Keratinocyte (primary cell): ENCODE measurements around the gene RERE.

Source experiments
- EZH2 ChIP-seq: IDR thresholded peaks from one replicate; pipeline ENCODE4 v1.6.1; 2012; ENCODE audit warnings: inconsistent platforms, mild to moderate bottlenecking, low read length, moderate library complexity
- TF ChIP-seq, protein P1 (sequence below), 3 experiments: IDR thresholded peaks in 1 of 3; conservative IDR thresholded peaks in 1 of 3; optimal IDR thresholded peaks in 1 of 3; 2 replicates in 2 of 3; 3 replicates in 1 of 3; pipeline versions ENCODE3 to v1.5.1; 2011; ENCODE audit warnings: low read length in 3 of 3, mild to moderate bottlenecking in 3 of 3, moderate library complexity in 2 of 3, control low read depth in 1 of 3, inconsistent platforms in 1 of 3; ENCODE audit not compliant: insufficient read depth in 2 of 3; ENCODE audit errors: extremely low read depth in 1 of 3

DNA sequence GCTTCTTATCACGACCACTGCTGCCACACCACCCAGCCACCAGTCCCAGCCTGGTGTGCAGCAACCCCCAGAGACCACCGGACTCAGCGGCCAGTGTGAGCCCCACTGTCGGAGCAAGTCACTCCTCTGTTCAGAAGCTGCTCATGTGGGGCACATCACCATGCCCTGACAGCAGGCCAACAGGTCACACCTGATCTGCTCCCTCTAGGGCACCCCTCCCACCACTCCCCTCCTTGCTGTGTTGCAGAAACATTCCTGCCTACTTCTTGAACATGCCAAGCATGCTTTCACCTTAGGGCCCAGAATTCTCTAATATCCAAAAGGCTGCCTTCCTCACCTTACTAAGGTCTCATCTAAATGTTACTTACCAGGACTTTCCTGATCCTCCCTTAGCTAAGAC, 353.1 kb downstream of the RERE start:
- TF ChIP-seq, protein P1, sequence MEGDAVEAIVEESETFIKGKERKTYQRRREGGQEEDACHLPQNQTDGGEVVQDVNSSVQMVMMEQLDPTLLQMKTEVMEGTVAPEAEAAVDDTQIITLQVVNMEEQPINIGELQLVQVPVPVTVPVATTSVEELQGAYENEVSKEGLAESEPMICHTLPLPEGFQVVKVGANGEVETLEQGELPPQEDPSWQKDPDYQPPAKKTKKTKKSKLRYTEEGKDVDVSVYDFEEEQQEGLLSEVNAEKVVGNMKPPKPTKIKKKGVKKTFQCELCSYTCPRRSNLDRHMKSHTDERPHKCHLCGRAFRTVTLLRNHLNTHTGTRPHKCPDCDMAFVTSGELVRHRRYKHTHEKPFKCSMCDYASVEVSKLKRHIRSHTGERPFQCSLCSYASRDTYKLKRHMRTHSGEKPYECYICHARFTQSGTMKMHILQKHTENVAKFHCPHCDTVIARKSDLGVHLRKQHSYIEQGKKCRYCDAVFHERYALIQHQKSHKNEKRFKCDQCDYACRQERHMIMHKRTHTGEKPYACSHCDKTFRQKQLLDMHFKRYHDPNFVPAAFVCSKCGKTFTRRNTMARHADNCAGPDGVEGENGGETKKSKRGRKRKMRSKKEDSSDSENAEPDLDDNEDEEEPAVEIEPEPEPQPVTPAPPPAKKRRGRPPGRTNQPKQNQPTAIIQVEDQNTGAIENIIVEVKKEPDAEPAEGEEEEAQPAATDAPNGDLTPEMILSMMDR (optimal IDR thresholded peaks at IDR 0.05 in 1 of 3, IDR thresholded peaks at IDR 0.05 in 1 of 3, conservative IDR thresholded peaks at IDR 0.05 in 1 of 3; ENCODE audit: extremely low read depth in 1 of 3, insufficient read depth in 2 of 3, low read length in 3 of 3): no peak
- TF ChIP-seq EZH2: no peak
